Limb (tissue), 2 donors: ENCODE measurements around the gene CWC22.

Experiments
- DNase-seq, 2 donors: peaks; one replicate each; pipeline ENCODE4 v3.0.0-alpha.2; 2016; ENCODE audit errors: extremely low spot score in 2 of 2

CWC22 gene

GRCh38 chr2:179900655-179901054 lies 106.4 kb downstream of the CWC22 start:
- DNase-seq, result peak in 1 of 2 donors; percentile 3

GRCh38 chr2:179899666-179900065 lies 107.4 kb downstream of the CWC22 start:
- DNase-seq, result no peak

- no peak for DNase-seq
These were observed 108.2 kb downstream of the CWC22 start for GRCh38 chr2:179898873-179899272.
